Adrenal gland (tissue), 5 donors: ENCODE data around the gene ALDH1L1.

Experiments used
- POLR2A ChIP-seq, 2 donors: fragments of 450-650 bp; IDR thresholded peaks; one replicate each; pipeline ENCODE4 v1.6.1; 2017; ENCODE audit warnings: antibody characterized with exemption in 2 of 2, mild to moderate bottlenecking in 2 of 2, moderate library complexity in 1 of 2
- TF ChIP-seq, protein P1 (sequence below), 6 experiments: fragments of 450-650 bp in 4 of 6; fragments of 200-600 bp in 2 of 6; sonication (generic) in 1 of 6; IDR thresholded peaks; 1 replicate in 5 of 6; 2 replicates in 1 of 6; pipeline versions ENCODE4 v1.5.1 to v1.8.0; 2016 to 2021; ENCODE audit warnings: antibody characterized with exemption in 6 of 6, mild to moderate bottlenecking in 2 of 6, moderate library complexity in 1 of 6
- donor health status: DM: no; HTN: no; CAD: no.

- TF ChIP-seq, protein P1, sequence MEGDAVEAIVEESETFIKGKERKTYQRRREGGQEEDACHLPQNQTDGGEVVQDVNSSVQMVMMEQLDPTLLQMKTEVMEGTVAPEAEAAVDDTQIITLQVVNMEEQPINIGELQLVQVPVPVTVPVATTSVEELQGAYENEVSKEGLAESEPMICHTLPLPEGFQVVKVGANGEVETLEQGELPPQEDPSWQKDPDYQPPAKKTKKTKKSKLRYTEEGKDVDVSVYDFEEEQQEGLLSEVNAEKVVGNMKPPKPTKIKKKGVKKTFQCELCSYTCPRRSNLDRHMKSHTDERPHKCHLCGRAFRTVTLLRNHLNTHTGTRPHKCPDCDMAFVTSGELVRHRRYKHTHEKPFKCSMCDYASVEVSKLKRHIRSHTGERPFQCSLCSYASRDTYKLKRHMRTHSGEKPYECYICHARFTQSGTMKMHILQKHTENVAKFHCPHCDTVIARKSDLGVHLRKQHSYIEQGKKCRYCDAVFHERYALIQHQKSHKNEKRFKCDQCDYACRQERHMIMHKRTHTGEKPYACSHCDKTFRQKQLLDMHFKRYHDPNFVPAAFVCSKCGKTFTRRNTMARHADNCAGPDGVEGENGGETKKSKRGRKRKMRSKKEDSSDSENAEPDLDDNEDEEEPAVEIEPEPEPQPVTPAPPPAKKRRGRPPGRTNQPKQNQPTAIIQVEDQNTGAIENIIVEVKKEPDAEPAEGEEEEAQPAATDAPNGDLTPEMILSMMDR (IDR thresholded peaks at IDR 0.05) = no peak
- no peak for TF ChIP-seq POLR2A (IDR thresholded peaks at IDR 0.05)
These were observed 31.2 kb upstream of the ALDH1L1 start for GRCh38 chr3:126211569-126211968.
